HepG2 (cell line): Measurements from ENCODE around the gene FLAD1. TPM values are rescaled to one million over a fixed set of nuclear protein-coding genes. Genes with fewer than 3 reads are reported as not detected.
A peak's percentile ranks its signal among the peaks of the same experiment; 100 is the strongest.

Source experiments
- ATF7-NPFF ChIP-seq: sonication (generic); formaldehyde crosslinking; IDR thresholded peaks from 2 replicates; pipeline ENCODE4 v1.8.1; 2023; ENCODE audit warnings: mild to moderate bottlenecking, low read depth, missing genetic modification reagents, moderate library complexity
- CBX5 ChIP-seq: sonication (generic); formaldehyde crosslinking; IDR thresholded peaks from 2 replicates; pipeline ENCODE4 v1.4.0; 2020; ENCODE audit warnings: missing genetic modification reagents, borderline replicate concordance
- CC2D1A ChIP-seq: sonication (generic); formaldehyde crosslinking; IDR thresholded peaks from 2 replicates; pipeline ENCODE4 v1.8.1; 2023; ENCODE audit warnings: mild to moderate bottlenecking, missing genetic modification reagents
- GABPB1 ChIP-seq: IDR thresholded peaks from 2 replicates; pipeline ENCODE4 v1.6.1; 2016; ENCODE audit warnings: mild to moderate bottlenecking, missing genetic modification reagents, moderate library complexity, missing compliant biosample characterization
- ONECUT2 ChIP-seq: sonication (generic); formaldehyde crosslinking; IDR thresholded peaks from 2 replicates; pipeline ENCODE4 v1.4.0; 2020; ENCODE audit warnings: missing genetic modification reagents
- RFX1 ChIP-seq: fragments of 450-650 bp; IDR thresholded peaks from 2 replicates; pipeline ENCODE4 v1.6.1; 2017
- SP5 ChIP-seq: IDR thresholded peaks from 2 replicates; pipeline ENCODE4 v1.6.1; 2016; ENCODE audit warnings: low read depth, borderline replicate concordance
- ZNF17 ChIP-seq: sonication (generic); formaldehyde crosslinking; IDR thresholded peaks from 2 replicates; pipeline ENCODE4 v1.5.0; 2020; ENCODE audit warnings: mild to moderate bottlenecking, missing genetic modification reagents
- ZNF260 ChIP-seq: sonication (generic); formaldehyde crosslinking; IDR thresholded peaks from 2 replicates; pipeline ENCODE4 v1.4.0; 2020; ENCODE audit warnings: missing genetic modification reagents, low read depth, mild to moderate bottlenecking, borderline replicate concordance
- ZNF687 ChIP-seq: sonication (generic); formaldehyde crosslinking; IDR thresholded peaks from 2 replicates; pipeline ENCODE4 v1.5.1; 2020; ENCODE audit warnings: mild to moderate bottlenecking, missing genetic modification reagents, moderate library complexity
- polyA plus RNA-seq, 8 experiments: library from polyadenylated mRNA; depleted of rRNA in 3 of 8; stranded (reverse) in 7 of 8; unstranded in 1 of 8; fragments of >200 nt; fragmentation: Illumina TruSeq in 4 of 8; extraction: Trizol in 4 of 8; gene quantifications; 2 replicates each; pipeline versions ENCODE4 v1.2.1 to v1.2.3, GENCODE V29; 2011 to 2016; ENCODE audit warnings: low read depth in 4 of 8, missing spikeins in 1 of 8, mixed read lengths in 1 of 8; ENCODE audit not compliant: insufficient read depth in 1 of 8
- total RNA-seq, 5 experiments: library from RNA; depleted of rRNA; stranded (reverse); fragments of >200 nt; fragmentation: Illumina TruSeq; extraction: Trizol; gene quantifications; 2 replicates each; pipeline ENCODE4 v1.2.3, GENCODE V29; 2016; ENCODE audit warnings: low read depth in 1 of 5
- TF ChIP-seq, protein P1 (sequence below): sonication (generic); formaldehyde crosslinking; IDR thresholded peaks from 2 replicates; pipeline ENCODE4 v1.9.0; 2021; ENCODE audit warnings: missing genetic modification reagents, borderline replicate concordance
- TF ChIP-seq, protein P2 (sequence below): IDR thresholded peaks from 2 replicates; pipeline ENCODE4 v1.6.1; 2016; ENCODE audit warnings: mild to moderate bottlenecking, missing biosample characterization, missing genetic modification reagents
- TF ChIP-seq, protein P3 (sequence below): sonication (generic); formaldehyde crosslinking; IDR thresholded peaks from 2 replicates; pipeline ENCODE4 v1.4.0; 2020; ENCODE audit warnings: missing genetic modification reagents
- TF ChIP-seq, protein P4 (sequence below): sonication (generic); formaldehyde crosslinking; IDR thresholded peaks from 2 replicates; pipeline ENCODE4 v1.5.0; 2020; ENCODE audit warnings: mild to moderate bottlenecking, missing genetic modification reagents

The FLAD1 gene
- total and polyA plus RNA-seq, 2 of the 13 experiments (the other 11 are each of a cell fraction or from before 2014, with no cell fraction given), result 25.9 to 32.8 TPM

DNA sequence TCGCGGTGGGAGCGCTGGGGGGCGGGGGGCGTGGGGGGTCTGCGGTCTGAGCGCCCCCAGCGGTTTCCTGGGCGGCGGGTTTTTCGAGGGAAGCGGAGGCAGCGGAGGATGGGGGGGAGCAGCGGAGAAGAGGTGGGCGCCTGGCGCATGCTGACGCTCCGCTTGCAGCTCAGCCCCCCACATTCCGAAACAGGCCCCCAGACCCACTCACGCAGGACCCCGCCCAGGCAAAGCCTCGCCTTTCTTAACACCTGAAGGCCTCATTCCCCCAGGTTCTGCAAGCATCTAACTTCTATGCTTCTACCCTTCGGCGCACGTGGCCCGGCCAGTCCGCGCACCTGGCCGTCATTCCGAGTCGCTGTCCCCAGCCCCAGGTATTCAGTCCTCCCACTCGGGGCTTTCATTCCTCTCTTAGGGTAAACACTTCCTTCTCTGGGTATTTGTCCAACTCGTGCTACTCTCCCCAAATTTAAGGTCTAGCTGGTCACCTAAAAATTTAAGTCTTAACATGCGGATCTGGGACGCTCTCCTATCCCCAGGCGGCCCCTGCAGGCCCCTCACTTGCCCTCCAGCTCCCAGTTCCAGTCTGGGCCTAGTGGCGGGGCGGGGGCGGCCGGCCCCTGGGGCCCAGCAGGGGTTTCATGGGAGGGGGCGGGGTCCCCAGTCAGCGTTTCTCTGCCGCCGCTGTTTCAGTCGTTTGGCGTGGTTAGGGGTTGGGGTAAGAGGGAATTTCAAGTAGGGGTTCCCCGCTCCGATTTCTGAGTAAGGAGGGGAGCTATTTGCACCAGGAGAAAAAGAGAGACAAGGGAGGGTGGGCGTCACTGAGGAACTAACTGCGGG lies 16.6 kb downstream of the FLAD1 start (continued):
- TF ChIP-seq, protein P1, sequence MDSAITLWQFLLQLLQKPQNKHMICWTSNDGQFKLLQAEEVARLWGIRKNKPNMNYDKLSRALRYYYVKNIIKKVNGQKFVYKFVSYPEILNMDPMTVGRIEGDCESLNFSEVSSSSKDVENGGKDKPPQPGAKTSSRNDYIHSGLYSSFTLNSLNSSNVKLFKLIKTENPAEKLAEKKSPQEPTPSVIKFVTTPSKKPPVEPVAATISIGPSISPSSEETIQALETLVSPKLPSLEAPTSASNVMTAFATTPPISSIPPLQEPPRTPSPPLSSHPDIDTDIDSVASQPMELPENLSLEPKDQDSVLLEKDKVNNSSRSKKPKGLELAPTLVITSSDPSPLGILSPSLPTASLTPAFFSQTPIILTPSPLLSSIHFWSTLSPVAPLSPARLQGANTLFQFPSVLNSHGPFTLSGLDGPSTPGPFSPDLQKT, result no peak
- TF ChIP-seq RFX1 (no peak), ZNF687 (peak; percentile 89), ZNF17 (no peak), CC2D1A (CRISPR knock-in tag) (no peak), CBX5 (CRISPR knock-in tag) (no peak), GABPB1 (CRISPR knock-in tag) (no peak), ONECUT2 (no peak), ZNF260 (CRISPR knock-in tag) (no peak), SP5 (CRISPR knock-in tag) (peak; percentile 59; the same call in 1 of the 2 replicates), ATF7-NPFF (CRISPR knock-in tag) (0 out of 2 replicates have a peak, but pooled peaks have one; percentile 46)
- TF ChIP-seq, protein P2, sequence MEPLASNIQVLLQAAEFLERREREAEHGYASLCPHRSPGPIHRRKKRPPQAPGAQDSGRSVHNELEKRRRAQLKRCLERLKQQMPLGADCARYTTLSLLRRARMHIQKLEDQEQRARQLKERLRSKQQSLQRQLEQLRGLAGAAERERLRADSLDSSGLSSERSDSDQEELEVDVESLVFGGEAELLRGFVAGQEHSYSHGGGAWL, result no peak; the same call in 1 of the 2 replicates
- TF ChIP-seq, protein P3, sequence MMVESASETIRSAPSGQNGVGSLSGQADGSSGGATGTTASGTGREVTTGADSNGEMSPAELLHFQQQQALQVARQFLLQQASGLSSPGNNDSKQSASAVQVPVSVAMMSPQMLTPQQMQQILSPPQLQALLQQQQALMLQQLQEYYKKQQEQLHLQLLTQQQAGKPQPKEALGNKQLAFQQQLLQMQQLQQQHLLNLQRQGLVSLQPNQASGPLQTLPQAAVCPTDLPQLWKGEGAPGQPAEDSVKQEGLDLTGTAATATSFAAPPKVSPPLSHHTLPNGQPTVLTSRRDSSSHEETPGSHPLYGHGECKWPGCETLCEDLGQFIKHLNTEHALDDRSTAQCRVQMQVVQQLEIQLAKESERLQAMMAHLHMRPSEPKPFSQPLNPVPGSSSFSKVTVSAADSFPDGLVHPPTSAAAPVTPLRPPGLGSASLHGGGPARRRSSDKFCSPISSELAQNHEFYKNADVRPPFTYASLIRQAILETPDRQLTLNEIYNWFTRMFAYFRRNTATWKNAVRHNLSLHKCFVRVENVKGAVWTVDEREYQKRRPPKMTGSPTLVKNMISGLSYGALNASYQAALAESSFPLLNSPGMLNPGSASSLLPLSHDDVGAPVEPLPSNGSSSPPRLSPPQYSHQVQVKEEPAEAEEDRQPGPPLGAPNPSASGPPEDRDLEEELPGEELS (CRISPR knock-in tag), result no peak
- TF ChIP-seq, protein P4, sequence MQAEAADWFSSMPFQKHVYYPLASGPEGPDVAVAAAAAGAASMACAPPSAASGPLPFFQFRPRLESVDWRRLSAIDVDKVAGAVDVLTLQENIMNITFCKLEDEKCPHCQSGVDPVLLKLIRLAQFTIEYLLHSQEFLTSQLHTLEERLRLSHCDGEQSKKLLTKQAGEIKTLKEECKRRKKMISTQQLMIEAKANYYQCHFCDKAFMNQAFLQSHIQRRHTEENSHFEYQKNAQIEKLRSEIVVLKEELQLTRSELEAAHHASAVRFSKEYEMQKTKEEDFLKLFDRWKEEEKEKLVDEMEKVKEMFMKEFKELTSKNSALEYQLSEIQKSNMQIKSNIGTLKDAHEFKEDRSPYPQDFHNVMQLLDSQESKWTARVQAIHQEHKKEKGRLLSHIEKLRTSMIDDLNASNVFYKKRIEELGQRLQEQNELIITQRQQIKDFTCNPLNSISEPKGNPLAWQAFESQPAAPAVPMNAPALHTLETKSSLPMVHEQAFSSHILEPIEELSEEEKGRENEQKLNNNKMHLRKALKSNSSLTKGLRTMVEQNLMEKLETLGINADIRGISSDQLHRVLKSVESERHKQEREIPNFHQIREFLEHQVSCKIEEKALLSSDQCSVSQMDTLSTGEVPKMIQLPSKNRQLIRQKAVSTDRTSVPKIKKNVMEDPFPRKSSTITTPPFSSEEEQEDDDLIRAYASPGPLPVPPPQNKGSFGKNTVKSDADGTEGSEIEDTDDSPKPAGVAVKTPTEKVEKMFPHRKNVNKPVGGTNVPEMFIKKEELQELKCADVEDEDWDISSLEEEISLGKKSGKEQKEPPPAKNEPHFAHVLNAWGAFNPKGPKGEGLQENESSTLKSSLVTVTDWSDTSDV (CRISPR knock-in tag), result 0 out of 2 replicates have a peak, but pooled peaks have one; percentile 38
